GM19324 (cell line): ENCODE results near the gene RPL4.
"Not testable (repeated sequence)": the region's sequence is repeated elsewhere in the genome, so short reads cannot be mapped to it uniquely, and the experiment has no call there.

Source experiments
- ATAC-seq: cut with Tn5 transposase; IDR thresholded peaks from one replicate; pipeline ENCODE4 v1.9.1; 2021; ENCODE audit warnings: mild to moderate bottlenecking, moderate library complexity; ENCODE audit not compliant: unreplicated experiment, low FRiP score

The RPL4 gene

GRCh38 chr15:66494262-66494661 lies 10.4 kb downstream of the RPL4 start:
- no peak for ATAC-seq

- no peak for ATAC-seq
Measured at GRCh38 chr15:66491846-66492245, 12.8 kb downstream of the RPL4 start.

- no peak for ATAC-seq
Measured at GRCh38 chr15:66489179-66489791, 15.4 kb downstream of the RPL4 start.

GRCh38 chr15:66488525-66488924 lies 16.1 kb downstream of the RPL4 start:
- ATAC-seq, result no peak

- no peak for ATAC-seq
Measured at GRCh38 chr15:66486887-66487286, 17.8 kb downstream of the RPL4 start.

GRCh38 chr15:66484539-66485112 lies 20.0 kb downstream of the RPL4 start:
- ATAC-seq, result no peak

GRCh38 chr15:66483131-66483566 lies 21.5 kb downstream of the RPL4 start:
- ATAC-seq, result no peak

- ATAC-seq, result no peak
Measured at GRCh38 chr15:66482539-66482938, 22.1 kb downstream of the RPL4 start.

GRCh38 chr15:66481107-66481856 lies 23.4 kb downstream of the RPL4 start:
- ATAC-seq, result no peak

GRCh38 chr15:66480267-66480666 lies 24.4 kb downstream of the RPL4 start:
- ATAC-seq, result no peak

GRCh38 chr15:66477011-66477410 lies 27.6 kb downstream of the RPL4 start:
- no peak for ATAC-seq

- ATAC-seq, result no peak
Measured at GRCh38 chr15:66476535-66476934, 28.1 kb downstream of the RPL4 start.

GRCh38 chr15:66474963-66475362 lies 29.7 kb downstream of the RPL4 start:
- ATAC-seq, result no peak

GRCh38 chr15:66474135-66474534 lies 30.5 kb downstream of the RPL4 start:
- ATAC-seq, result no peak

GRCh38 chr15:66472176-66472999 lies 32.3 kb downstream of the RPL4 start:
- peak; percentile 46 for ATAC-seq

- not testable (repeated sequence) for ATAC-seq
Measured at GRCh38 chr15:66470825-66471224, 33.8 kb downstream of the RPL4 start.

- not testable (repeated sequence) for ATAC-seq
Measured at GRCh38 chr15:66467162-66468040, 37.3 kb downstream of the RPL4 start.

- not testable (repeated sequence) for ATAC-seq
Measured at GRCh38 chr15:66465294-66465693, 39.4 kb downstream of the RPL4 start.

- no peak for ATAC-seq
Measured at GRCh38 chr15:66462627-66463026, 42.0 kb downstream of the RPL4 start.

- ATAC-seq, result no peak
Measured at GRCh38 chr15:66461917-66462316, 42.7 kb downstream of the RPL4 start.
